Brain microvascular endothelial cell (primary cell): ENCODE results near the gene CALHM3.

ENCODE experiments used
- DNase-seq: peaks from one replicate; pipeline ENCODE4 v3.0.0-alpha.2; 2020
- H3K27ac ChIP-seq: fragments of 250-450 bp; sonication (Bioruptor Pico); 2 replicates; pipeline ENCODE4 v1.5.1; 2020; ENCODE audit warnings: mild to moderate bottlenecking, moderate library complexity
- H3K27me3 ChIP-seq: fragments of 250-450 bp; sonication (Bioruptor Pico); replicated peaks from 2 replicates; pipeline ENCODE4 v1.5.1; 2020; ENCODE audit warnings: mild to moderate bottlenecking
- H3K36me3 ChIP-seq: fragments of 250-450 bp; sonication (Bioruptor Pico); replicated peaks from 2 replicates; pipeline ENCODE4 v1.5.1; 2020; ENCODE audit warnings: mild to moderate bottlenecking
- H3K4me3 ChIP-seq: 2 replicates; pipeline ENCODE4 v1.5.1; 2011; ENCODE audit warnings: low read depth, mild to moderate bottlenecking, control low read depth, low read length, moderate library complexity
- in situ Hi-C: cut with HindIII; loops from 2 replicates; pipeline ENCODE4 v1.10.0; 2017; ENCODE audit warnings: low sequenced_read_pairs, low pct_ligation_motif_present
- TF ChIP-seq, protein P1 (sequence below): IDR thresholded peaks from 2 replicates; pipeline ENCODE4 v1.5.1; 2011; ENCODE audit warnings: low read depth, mild to moderate bottlenecking, moderate library complexity, low read length, control low read depth, inconsistent platforms; ENCODE audit errors: missing control alignments

CALHM3 gene

GRCh38 chr10:103472005-103472404 lies 7.0 kb downstream of the CALHM3 start:
- TF ChIP-seq, protein P1, sequence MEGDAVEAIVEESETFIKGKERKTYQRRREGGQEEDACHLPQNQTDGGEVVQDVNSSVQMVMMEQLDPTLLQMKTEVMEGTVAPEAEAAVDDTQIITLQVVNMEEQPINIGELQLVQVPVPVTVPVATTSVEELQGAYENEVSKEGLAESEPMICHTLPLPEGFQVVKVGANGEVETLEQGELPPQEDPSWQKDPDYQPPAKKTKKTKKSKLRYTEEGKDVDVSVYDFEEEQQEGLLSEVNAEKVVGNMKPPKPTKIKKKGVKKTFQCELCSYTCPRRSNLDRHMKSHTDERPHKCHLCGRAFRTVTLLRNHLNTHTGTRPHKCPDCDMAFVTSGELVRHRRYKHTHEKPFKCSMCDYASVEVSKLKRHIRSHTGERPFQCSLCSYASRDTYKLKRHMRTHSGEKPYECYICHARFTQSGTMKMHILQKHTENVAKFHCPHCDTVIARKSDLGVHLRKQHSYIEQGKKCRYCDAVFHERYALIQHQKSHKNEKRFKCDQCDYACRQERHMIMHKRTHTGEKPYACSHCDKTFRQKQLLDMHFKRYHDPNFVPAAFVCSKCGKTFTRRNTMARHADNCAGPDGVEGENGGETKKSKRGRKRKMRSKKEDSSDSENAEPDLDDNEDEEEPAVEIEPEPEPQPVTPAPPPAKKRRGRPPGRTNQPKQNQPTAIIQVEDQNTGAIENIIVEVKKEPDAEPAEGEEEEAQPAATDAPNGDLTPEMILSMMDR, result no peak
- in situ Hi-C loops, result loop anchor here (10.0 kb wide), 1 partner anchor 57 kb away; no protein-coding TSS in a partner anchor
- Histone ChIP-seq H3K27ac (no peak overlapping the region), H3K4me3 (no peak overlapping the region), H3K36me3 (no peaks in the 10 kb centered on the region), H3K27me3 (no peaks in the 10 kb centered on the region)
- DNase-seq, result no peak

DNA sequence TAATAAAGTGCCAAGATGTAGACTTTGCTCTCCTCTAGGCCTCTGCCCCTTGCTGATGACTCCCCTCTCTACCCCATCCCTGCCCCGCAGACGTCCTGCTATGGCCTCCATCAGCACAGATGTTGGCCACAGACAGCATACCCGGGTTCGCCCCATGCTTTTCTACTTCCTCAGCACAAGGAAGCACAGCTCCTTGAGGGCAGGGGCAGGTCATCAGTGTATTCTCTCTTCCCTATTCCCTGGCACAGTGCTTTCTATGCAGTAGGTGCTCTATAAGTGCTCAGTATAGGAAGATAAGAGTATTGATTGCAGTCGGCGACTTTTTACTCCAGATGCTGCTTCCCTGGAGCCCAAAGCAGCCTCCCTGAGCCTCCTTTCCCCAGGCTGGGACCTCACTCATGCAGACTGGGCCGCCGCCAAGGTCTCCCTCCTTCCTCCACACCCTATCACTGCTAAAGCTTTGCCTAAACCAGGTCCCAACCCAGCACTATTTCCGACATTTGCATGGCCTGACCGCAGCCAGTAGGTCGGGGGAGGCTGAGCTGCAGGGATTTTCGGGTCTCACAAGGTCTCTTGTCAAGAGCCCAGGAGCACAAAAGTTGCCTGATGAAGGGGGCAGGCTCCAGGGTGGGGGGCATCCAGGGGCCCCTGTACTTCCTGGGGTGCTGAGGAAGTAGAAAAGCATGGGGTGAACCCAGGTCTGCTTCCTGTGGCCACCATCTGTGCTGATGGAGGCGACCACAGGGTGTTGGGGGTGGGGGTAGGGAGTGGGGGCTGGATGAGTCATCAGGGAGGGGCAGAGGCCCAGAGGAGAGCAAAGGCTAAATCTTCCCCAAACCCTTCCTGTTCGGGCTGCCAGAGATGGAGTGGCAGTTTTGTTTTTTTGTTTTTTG lies 8.0 kb downstream of the CALHM3 start:
- H3K4me3 ChIP-seq, result no peak overlapping the region
- no peaks in the 10 kb centered on the region for H3K36me3 ChIP-seq
- no peaks in the 10 kb centered on the region for H3K27me3 ChIP-seq
- TF ChIP-seq, protein P1, result no peak
- no peak for DNase-seq
- H3K27ac ChIP-seq, result no peak overlapping the region
- in situ Hi-C loops, result loop anchor here (10.0 kb wide), 1 partner anchor 56 kb away; no protein-coding TSS in a partner anchor

DNA sequence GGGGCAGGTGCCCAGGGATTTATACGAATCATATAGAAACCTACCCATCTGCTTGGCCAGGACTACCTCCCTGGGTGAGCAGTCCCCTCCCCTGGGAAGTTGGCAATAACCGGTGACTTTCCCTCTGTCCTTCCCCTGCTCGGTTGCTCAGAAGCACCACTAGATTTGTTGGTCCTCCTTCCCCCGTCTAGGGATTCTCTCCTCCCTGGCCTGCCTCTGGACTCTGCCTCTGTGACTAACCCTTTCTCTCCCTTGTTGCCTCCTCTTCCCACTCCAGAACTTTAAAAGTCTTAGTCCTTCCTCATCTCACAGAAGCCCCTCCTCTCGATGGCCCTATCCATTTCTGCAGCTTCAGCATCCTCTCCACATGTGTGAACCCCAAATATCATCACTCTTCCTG lies 9.8 kb downstream of the CALHM3 start:
- no peak for DNase-seq
- peaks cover 3% of the 10 kb centered on the region for H3K27me3 ChIP-seq
- TF ChIP-seq, protein P1, result no peak
- no peaks in the 10 kb centered on the region for H3K36me3 ChIP-seq
- H3K27ac ChIP-seq, result no peak overlapping the region
- H3K4me3 ChIP-seq, result no peak overlapping the region
- in situ Hi-C loops, result no loop called here

DNA sequence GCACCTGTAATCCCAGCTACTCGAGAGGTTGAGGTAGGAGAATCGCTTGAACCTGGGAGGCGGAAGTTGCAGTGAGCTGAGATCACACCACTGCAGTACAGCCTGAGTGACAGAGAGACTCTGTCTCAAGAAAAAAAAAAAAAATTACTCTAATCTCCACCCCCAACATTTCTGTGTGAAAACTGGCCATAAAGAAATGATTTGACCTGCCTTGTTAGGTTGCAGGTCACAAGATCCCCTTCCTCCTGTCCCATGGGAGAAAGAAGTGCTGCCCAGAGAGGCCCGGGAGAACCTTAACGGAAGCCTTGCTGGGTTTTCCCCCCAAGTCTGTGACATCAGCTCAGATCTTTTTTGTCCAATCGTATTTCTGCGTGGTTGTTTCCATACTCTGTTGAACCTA lies 11.6 kb downstream of the CALHM3 start:
- Histone ChIP-seq H3K27ac (no peak overlapping the region), H3K36me3 (no peaks in the 10 kb centered on the region), H3K27me3 (peaks cover 3% of the 10 kb centered on the region), H3K4me3 (no peak overlapping the region)
- in situ Hi-C loops, result no loop called here
- DNase-seq, result no peak
- TF ChIP-seq, protein P1, result no peak

GRCh38 chr10:103466734-103467133 lies 12.3 kb downstream of the CALHM3 start:
- no peak overlapping the region for H3K27ac ChIP-seq
- TF ChIP-seq, protein P1, result no peak
- in situ Hi-C loops, result no loop called here

More at GRCh38 chr10:103466734-103467133, 12.3 kb downstream of the CALHM3 start:
- Histone ChIP-seq H3K4me3 (no peak overlapping the region), H3K36me3 (no peaks in the 10 kb centered on the region), H3K27me3 (peaks cover 3% of the 10 kb centered on the region)
- DNase-seq, result no peak
